Right renal cortex interstitium (tissue), 3 donors: ENCODE measurements around the gene IFT57. TPM values are rescaled to one million over a fixed set of nuclear protein-coding genes. Genes with fewer than 3 reads are reported as not detected.

ENCODE experiments used
- DNase-seq, 3 donors: peaks; one replicate each; pipeline ENCODE4 v3.0.0-alpha.2; 2013; ENCODE audit warnings: low read depth in 3 of 3, low spot score in 2 of 3
- polyA plus RNA-seq, 3 donors: library from polyadenylated mRNA; unstranded; fragments of 120-200 nt; gene quantifications; one replicate each; pipeline ENCODE4 v1.2.1, GENCODE V29; 2013; ENCODE audit not compliant: insufficient read length in 3 of 3

The IFT57 gene
- polyA plus RNA-seq, 3 donors: 94.6 to 105 (median 102) TPM

DNA sequence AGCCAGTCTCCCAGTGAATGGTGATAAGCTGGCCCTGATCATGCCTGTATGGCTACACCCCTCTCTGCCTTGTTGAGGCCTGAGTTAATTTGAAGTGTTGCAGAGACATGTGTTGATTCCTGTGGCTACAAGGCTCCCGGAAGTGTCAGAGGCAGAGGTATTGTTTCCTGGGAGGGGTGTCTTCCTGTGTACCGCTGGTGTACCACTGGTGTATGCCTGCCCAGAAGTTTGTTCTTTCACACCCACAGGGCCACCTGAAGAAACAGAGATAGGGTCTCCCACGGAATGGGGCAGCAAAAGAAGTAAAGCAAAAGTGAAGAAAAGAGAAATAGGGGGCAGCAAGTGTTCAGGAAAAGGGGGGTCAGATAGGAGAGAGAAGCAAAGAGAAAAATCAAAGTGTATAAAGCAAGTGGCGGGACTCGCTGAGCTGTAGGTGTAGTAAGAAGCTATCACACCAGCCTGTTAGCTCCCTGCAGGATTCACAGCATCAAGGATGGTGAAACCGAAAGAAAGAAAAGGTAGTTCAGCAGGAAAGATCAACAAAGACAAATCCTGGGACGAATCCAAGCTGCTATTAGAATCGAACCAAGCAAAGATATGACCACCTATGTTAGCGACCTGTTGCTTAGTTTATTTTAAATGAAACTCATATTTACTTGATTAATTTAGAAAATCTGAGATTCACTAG is 94.8 kb downstream of the IFT57 start:
- DNase-seq: no peak

DNA sequence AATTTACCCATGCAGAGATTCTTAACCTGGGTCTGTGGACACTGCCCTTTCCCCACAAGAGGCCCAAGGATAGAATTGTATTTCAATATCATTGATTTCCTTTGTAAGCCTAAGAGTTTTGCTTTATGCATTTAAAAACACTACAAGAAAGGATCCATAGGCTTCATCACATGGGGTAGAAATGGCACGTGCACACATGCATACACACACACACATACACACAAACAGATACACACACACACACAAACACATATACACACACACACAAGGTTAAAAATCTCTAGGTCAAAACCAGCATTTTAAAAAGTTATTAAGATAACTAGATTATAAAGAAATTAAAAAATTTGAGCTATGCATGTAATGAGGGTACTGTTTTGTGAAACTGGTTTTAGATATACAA is 95.9 kb downstream of the IFT57 start:
- DNase-seq: no peak

DNA sequence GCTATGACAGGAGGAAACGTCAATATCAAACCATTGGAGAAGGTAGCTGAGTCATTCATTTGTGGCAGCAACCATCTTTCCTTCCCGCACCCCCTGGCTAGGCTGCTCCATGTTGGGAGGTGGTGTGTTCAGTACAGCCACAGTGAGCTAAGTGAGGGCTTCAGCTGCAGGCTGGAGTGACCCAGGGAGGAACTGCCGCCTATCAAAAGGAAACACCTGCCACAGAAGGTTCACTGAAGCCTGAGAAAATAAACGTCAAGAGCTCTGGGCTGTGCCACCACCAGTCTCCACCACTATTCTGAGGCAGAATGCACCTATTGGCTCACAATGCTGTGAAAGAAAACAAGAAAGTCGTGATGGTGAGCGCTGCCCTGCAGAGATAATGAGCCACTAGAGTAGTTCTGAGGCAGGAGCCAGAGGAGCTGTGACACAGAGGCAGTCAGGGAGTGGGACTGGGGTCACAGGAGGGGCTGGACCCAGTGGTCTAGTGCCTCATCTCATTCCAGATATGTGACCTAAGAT is 96.6 kb downstream of the IFT57 start:
- no peak for DNase-seq

DNA sequence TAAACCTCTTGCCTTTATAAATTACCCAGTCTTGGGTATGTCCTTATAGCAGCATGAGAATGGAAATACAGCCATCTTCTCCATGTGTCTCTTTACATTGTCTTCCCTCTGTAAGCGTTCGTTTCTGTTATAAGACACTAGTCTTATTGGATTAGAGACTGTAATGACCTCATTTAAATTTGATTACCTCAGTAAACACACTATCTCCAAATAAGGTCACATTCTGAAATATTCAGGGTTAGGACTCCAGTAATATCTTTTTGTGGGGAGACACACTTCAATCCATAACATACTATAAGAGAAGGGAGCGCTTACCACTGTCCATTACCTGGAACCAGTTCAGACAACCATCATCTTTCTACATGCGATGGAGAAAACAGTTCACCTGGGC is 97.1 kb downstream of the IFT57 start:
- no peak for DNase-seq

DNA sequence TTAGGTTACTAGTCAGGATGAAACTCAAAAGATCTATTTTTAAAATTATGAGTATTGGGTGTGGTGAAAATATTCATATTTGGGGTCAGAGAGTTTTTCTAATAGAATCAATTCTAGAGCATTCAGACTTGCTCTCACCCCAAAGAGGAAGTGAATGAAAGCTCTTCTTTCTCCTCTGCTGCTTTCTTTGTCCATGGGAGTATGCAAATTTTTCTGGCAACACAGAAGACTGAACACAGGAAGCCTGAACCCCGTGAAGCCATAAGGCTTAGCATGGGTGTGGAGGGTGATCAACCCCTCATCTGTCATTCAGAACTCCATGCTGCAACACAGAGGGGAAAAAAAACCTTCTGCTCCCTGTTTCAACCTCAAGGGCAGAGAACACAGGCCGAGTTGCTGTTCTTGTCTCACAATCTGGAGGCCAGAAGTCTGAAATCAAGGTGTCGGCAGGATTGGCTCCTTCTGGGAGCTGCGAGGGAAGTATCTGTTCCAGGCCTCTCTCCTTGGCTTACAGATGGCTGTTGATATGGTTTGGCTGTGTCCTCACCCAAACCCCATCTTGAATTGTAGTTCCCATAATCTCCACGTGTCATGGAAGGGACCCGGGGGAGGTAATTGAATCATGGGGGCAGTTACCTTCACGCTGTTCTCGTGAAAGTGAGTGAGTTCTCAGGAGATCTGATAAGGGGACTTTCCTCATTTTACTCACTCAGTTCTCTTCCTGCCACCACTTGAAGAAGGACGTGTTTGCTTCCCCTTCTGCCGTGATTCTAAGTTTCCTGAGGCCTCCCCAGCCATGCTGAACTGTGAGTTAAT is 97.7 kb downstream of the IFT57 start:
- no peak for DNase-seq

DNA sequence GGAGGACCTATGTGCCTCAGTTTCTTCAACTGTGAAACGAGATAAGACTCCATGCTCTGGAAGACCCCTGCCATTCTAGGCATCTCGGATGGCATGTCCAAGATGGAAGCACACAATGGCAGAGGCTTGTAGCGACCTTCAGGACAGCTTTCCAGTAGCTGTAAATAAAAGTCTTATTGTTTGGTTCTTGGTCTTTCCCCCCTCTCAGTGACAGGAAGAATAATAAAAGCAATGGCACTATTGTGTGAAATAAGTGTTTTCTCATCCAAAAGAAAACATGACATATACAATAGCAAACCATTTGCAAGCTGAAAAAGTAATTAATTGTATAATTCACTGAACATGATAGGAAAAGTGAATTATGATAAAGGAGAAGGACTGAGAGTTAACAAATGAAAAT is 98.9 kb downstream of the IFT57 start:
- DNase-seq: no peak

DNA sequence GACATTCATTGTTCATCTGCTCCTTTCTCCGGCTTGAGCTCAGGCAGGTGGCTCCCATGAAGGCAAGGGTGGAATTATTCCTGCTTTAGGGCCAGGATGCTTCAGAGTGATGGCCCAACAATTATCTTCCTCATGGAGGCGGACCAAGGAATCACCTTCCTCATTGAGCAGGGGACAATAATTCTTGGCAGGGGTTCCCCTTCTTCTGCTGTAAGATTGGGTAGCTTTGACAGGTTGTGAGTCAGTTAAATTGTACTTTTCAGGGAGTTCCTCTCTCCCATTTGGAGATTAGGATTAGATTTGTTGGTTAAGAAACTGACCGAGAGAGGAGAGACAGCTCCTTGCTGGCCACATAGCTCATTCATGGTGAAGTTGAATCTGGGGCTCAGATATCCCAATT is 99.9 kb downstream of the IFT57 start:
- DNase-seq: no peak

DNA sequence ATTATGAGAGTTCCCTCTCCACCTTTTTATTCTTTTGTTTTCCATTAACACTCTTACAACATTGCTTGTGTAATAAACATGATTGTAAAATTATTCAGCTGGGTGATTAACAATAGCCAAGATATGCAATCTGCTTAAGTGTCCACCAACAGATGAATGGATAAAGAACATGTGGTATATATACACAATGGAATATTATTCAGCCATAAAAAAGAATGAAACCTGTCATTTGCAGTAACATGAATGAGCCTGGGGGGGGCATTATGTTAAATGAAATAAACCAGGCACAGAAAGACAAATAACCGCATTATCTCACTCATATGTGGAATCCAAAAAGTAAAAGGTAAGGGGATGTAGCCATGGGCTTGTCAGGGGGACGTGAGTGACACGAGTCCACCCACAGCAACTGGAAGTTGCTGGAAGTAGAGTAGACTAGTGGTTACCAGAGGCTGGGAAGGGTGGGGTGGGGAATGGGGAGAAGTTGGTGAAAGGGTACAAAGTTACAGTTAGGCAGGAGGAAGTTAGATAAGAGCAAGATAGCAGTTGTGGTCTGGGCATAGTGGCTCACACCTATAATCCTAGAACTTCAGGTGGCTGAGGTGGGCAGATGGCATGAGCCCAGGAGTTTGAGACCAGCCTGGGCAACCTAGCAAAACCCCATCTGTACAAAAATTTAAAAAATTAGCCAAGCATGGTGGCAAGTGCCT is 102.7 kb downstream of the IFT57 start:
- no peak for DNase-seq

DNA sequence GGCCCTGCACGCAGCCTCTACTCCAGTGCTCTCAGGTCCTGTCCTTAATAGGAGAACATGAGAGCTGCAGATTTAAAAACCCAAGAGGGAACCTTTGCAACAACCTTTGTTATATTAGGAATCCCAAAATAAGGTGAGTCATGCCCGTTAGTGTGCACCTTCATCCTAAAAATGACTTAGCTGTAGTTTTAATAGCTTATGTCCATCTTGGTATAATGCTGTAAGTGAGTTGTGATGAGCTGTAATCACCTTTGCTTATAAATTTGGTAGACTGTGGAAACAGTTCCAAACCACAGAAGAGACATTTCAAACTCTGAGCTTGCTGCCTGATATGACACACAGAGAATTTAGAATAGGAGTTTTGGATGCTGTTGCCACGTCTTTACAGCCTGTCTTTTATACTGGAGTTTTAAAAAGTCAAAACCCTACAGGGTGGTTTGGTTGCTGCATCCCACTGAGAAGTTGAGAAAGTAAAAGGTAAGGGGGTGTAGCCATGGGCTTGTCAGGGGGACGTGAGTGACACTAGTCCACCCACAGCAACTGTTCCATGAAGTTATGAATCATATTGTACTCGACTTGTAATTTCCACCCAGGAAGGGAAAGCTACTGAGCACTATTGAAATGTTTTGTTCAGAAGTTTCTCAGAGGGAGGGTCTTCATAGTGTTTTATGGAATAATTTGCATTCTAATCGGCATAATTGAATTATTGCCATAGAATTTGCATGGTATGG is 104.0 kb downstream of the IFT57 start:
- no peak for DNase-seq

DNA sequence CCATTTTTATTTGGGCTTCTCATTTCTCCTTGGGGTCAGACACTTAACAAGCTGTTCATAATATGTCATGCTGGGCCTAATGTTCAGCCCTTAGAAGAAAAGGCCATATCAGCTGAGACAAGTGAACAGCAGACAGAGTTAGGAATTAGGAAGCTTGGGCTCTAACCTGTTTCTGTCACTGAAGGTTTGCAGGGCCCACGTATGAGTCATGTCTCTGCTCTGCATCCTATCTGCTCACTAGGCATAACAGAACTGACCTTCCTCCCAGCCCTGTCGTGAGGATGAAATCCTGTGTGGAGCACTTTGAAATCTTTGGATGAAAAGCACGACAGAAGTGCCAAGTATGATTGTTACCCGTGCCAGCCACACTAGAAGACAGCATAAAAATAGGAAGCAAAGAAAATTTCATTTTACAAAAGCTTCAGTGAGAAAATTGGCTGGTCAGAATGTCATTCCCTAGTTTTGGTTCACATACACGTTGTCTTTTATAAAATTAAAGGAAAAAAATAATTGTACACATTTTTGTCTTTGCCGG is 104.9 kb downstream of the IFT57 start:
- DNase-seq: no peak

DNA sequence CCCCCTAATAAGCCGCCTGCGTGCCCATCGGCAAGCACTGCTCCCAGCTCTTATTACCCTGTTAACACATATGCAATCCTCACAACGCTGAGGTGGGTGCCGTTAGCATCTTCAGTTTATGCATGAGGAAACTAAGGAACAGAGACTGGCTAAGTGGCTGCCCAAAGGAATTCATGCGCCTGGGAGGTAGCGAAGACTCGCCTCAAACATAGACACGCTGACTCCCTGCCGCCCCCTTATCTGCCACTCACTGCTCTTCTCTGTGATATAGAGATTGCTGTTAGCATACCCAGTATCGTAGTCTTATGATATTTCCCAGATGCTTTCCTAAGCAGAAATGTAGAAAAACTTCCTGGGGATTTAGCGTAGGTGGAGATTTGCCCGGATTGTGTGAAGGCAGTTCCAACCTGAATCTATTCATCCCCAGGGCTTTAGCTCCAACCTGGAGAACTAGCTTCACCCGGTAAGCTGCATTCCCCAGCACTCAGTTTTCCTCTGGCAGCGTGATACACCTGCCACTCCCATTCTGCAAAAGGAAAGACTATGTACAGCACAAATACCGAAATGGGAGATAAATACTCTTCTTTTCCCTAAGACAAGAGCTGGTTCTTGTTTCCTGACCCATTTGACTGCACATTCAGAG is 107.7 kb downstream of the IFT57 start:
- DNase-seq: no peak

DNA sequence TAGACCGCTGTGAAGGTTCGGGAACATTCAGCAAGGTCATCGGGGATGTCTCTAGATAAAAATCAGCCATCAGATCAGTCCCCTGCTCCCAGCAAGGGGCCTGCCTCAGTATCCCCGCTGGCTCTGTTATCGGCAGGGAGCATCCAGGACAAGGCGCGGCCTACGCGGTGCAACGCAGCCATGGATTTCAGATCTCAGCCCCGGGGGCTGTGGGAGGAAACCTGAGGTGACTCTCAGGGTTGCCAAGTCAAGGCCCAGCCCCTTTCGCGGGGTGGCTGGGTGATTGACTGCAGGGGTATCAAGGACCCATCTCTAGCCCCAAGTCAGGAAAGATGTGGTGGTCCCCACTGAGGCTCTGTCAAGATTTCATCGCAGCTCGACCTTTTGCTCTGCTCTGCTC is 108.2 kb downstream of the IFT57 start:
- DNase-seq: no peak

DNA sequence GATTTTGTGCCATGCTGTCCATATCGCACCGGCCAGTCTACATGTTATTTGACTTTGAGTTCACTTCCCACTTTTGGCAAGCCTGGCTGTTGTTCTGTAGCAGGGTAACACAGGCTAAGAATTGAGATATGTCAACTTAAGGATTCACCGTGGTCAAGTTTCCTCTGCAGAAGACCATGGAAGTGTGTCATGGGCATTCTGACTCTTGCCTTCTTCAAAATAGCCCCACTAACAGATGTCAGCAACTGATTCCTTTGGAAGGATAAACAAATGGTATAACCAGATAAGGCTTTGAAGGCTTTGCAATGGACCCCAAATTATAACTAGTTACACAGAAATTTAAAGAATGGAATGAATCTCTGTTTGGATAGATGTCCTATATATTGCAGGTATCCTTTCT is 111.3 kb downstream of the IFT57 start:
- DNase-seq: no peak

Other genes with a start within 250 kb of the IFT57 start
- gene CD47, start 131.4 kb downstream of the IFT57 start, polyA plus RNA-seq: 10 to 100 TPM; 63.8 to 72.7 (median 72.0) TPM
- gene HHLA2, start 74.1 kb upstream of the IFT57 start, polyA plus RNA-seq: 10 to 100 TPM; 16.8 to 33.8 (median 18.3) TPM